HG02970 (cell line): ENCODE results near the gene GORASP2.
"Not testable (repeated sequence)": the region's sequence is repeated elsewhere in the genome, so short reads cannot be mapped to it uniquely, and the experiment has no call there.

Experiments used
- ATAC-seq: cut with Tn5 transposase; IDR thresholded peaks from one replicate; pipeline ENCODE4 v1.9.1; 2021; ENCODE audit warnings: mild to moderate bottlenecking, moderate library complexity, moderate number of reproducible peaks; ENCODE audit not compliant: unreplicated experiment, low FRiP score

GORASP2 gene

GRCh38 chr2:170928824-170929685, at the start of gene GORASP2:
TSS of gene GORASP2 (plus strand) at chr2:170929253. CDS start at chr2:170929341, 88 bp downstream.
- peak; percentile 91 for ATAC-seq

- ATAC-seq: no peak
Observed at GRCh38 chr2:170881840-170882239, 47.2 kb upstream of the GORASP2 start.

- no peak for ATAC-seq
Observed at GRCh38 chr2:170882758-170883157, 46.3 kb upstream of the GORASP2 start.

- no peak for ATAC-seq
Observed at GRCh38 chr2:170883683-170884082, 45.4 kb upstream of the GORASP2 start.

- ATAC-seq: no peak
Observed at GRCh38 chr2:170885130-170885791, 43.8 kb upstream of the GORASP2 start.

- ATAC-seq: no peak
Observed at GRCh38 chr2:170886386-170886785, 42.7 kb upstream of the GORASP2 start.

- ATAC-seq: no peak
Observed at GRCh38 chr2:170887496-170887895, 41.6 kb upstream of the GORASP2 start.

GRCh38 chr2:170887896-170888295, 41.2 kb upstream of the GORASP2 start:
- ATAC-seq: no peak

GRCh38 chr2:170891893-170892292, 37.2 kb upstream of the GORASP2 start:
- ATAC-seq: no peak

GRCh38 chr2:170892391-170892951, 36.6 kb upstream of the GORASP2 start:
- ATAC-seq: no peak

- no peak for ATAC-seq
Observed at GRCh38 chr2:170895023-170895757, 33.9 kb upstream of the GORASP2 start.

- no peak for ATAC-seq
Observed at GRCh38 chr2:170896622-170897021, 32.4 kb upstream of the GORASP2 start.

- no peak for ATAC-seq
Observed at GRCh38 chr2:170897108-170897507, 31.9 kb upstream of the GORASP2 start.

GRCh38 chr2:170905864-170906263, 23.2 kb upstream of the GORASP2 start:
- no peak for ATAC-seq

GRCh38 chr2:170911314-170911889, 17.7 kb upstream of the GORASP2 start:
- no peak for ATAC-seq

- ATAC-seq: not testable (repeated sequence)
Observed at GRCh38 chr2:170914994-170915666, 13.9 kb upstream of the GORASP2 start.

GRCh38 chr2:170917219-170917913, 11.7 kb upstream of the GORASP2 start:
- ATAC-seq: no peak

- ATAC-seq: no peak
Observed at GRCh38 chr2:170917957-170918356, 11.1 kb upstream of the GORASP2 start.

GRCh38 chr2:170921873-170922272, 7.2 kb upstream of the GORASP2 start:
- not testable (repeated sequence) for ATAC-seq
